ENCODE data around the gene CCDC81.

CCDC81 gene

GRCh38 chr11:86464509-86465221, 90.0 kb downstream of the CCDC81 start:
- no peak for DNase-seq (ENCODE audit: low spot score)

- DNase-seq (ENCODE audit: low spot score) = no peak
Observed at GRCh38 chr11:86468169-86468568, 93.5 kb downstream of the CCDC81 start.

GRCh38 chr11:86469491-86470388, 95.1 kb downstream of the CCDC81 start:
- DNase-seq (ENCODE audit: low spot score) = no peak

Data from globus pallidus (tissue), 1 donor.